MM.1S (cell line): ENCODE results near the gene CCDC152.
A peak's percentile ranks its signal among the peaks of the same experiment; 100 is the strongest.
"Not testable (repeated sequence)": the region's sequence is repeated elsewhere in the genome, so short reads cannot be mapped to it uniquely, and the experiment has no call there.

Experiments
- DNase-seq: peaks from one replicate; pipeline ENCODE4 v3.0.0-alpha.2; 2015
- H2AFZ ChIP-seq: fragments of 300-600 bp; sonication (generic); 2 replicates; pipeline ENCODE4 v1.6.0; 2016; ENCODE audit warnings: antibody characterized with exemption, low read length
- H3F3A ChIP-seq: fragments of 300-600 bp; sonication (generic); 2 replicates; pipeline ENCODE4 v1.6.1; 2016; ENCODE audit warnings: mild to moderate bottlenecking, antibody characterized with exemption, low read length, moderate library complexity, mixed read lengths; ENCODE audit not compliant: insufficient read depth
- H3K27ac ChIP-seq: fragments of 300-600 bp; sonication (generic); 2 replicates; pipeline ENCODE4 v1.5.1; 2016; ENCODE audit warnings: mild to moderate bottlenecking, low read length
- H3K27me3 ChIP-seq: fragments of 300-600 bp; sonication (generic); replicated peaks from 2 replicates; pipeline ENCODE4 v1.6.0; 2016; ENCODE audit warnings: low read length; ENCODE audit not compliant: insufficient read depth
- H3K36me3 ChIP-seq: fragments of 300-600 bp; sonication (generic); replicated peaks from 2 replicates; pipeline ENCODE4 v1.6.1; 2016; ENCODE audit warnings: mild to moderate bottlenecking, low read length, mixed read lengths; ENCODE audit not compliant: insufficient read depth
- H3K4me1 ChIP-seq: fragments of 300-600 bp; sonication (generic); 2 replicates; pipeline ENCODE4 v1.6.1; 2016; ENCODE audit warnings: low read length, mixed read lengths
- H3K4me2 ChIP-seq: fragments of 300-600 bp; sonication (generic); 2 replicates; pipeline ENCODE4 v1.6.0; 2016; ENCODE audit warnings: low read depth, low read length
- H3K4me3 ChIP-seq: fragments of 300-600 bp; sonication (generic); 2 replicates; pipeline ENCODE4 v1.5.1; 2016; ENCODE audit warnings: low read length, mixed read lengths
- H3K79me2 ChIP-seq: fragments of 300-600 bp; sonication (generic); 2 replicates; pipeline ENCODE4 v1.6.1; 2016; ENCODE audit warnings: mixed run types, low read length, mixed read lengths
- H3K9ac ChIP-seq: fragments of 300-600 bp; sonication (generic); 2 replicates; pipeline ENCODE4 v1.6.1; 2016; ENCODE audit warnings: low read length, mixed read lengths
- H3K9me2 ChIP-seq: fragments of 300-600 bp; sonication (generic); replicated peaks from 2 replicates; pipeline ENCODE4 v1.6.1; 2016; ENCODE audit warnings: mild to moderate bottlenecking, low read length, mixed read lengths; ENCODE audit not compliant: insufficient read depth
- H3K9me3 ChIP-seq: fragments of 300-600 bp; sonication (generic); replicated peaks from 2 replicates; pipeline ENCODE4 v1.6.1; 2016; ENCODE audit warnings: mild to moderate bottlenecking, low read length, mixed read lengths; ENCODE audit not compliant: insufficient read depth
- H4K20me1 ChIP-seq: fragments of 300-600 bp; sonication (generic); 2 replicates; pipeline ENCODE4 v1.6.1; 2016; ENCODE audit warnings: mild to moderate bottlenecking, low read length, moderate library complexity, mixed read lengths; ENCODE audit not compliant: insufficient read depth
- EZH2 ChIP-seq: fragments of 300-600 bp; sonication (generic); optimal IDR thresholded peaks from 2 replicates; pipeline ENCODE3; 2017; ENCODE audit warnings: low read depth, mild to moderate bottlenecking, antibody characterized with exemption, low read length, mixed read lengths
- EZH2phosphoT487 ChIP-seq: fragments of 300-600 bp; sonication (generic); IDR thresholded peaks from 2 replicates; pipeline ENCODE4 v1.6.1; 2018; ENCODE audit warnings: antibody characterized with exemption, low read length
- TF ChIP-seq, protein P1 (sequence below): fragments of 300-600 bp; sonication (generic); IDR thresholded peaks from 2 replicates; pipeline ENCODE4 v1.5.1; 2016; ENCODE audit warnings: antibody characterized with exemption, low read length, mixed read lengths

CCDC152 gene

DNA sequence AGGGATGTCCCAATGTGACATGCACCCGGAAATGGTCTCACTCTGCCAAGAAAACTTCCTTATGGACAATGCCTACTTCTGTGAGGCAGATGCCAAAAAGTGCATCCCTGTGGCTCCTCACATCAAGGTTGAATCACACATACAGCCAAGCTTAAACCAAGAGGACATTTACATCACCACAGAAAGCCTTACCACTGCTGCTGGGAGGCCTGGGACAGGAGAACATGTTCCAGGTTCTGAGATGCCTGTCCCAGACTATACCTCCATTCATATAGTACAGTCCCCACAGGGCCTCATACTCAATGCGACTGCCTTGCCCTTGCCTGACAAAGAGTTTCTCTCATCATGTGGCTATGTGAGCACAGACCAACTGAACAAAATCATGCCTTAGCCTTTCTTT, 37.6 kb upstream of the CCDC152 start:
- H3K4me1 ChIP-seq, result peaks cover 41% of the 10 kb centered on the region
- no peaks in the 10 kb centered on the region for H3K27me3 ChIP-seq
- peak overlapping the region; percentile 55 for H3K4me2 ChIP-seq
- H3K9me3 ChIP-seq, result no peaks in the 10 kb centered on the region
- peaks cover 11% of the 10 kb centered on the region for H3F3A ChIP-seq
- H3K9me2 ChIP-seq, result no peaks in the 10 kb centered on the region
- 0 out of 2 replicates have a peak overlapping the region, but pooled peaks have one; percentile 11 for H3K4me3 ChIP-seq
- H4K20me1 ChIP-seq, result no peaks in the 10 kb centered on the region
- no peaks in the 10 kb centered on the region for H3K36me3 ChIP-seq
- H3K79me2 ChIP-seq, result no peaks in the 10 kb centered on the region
- H2AFZ ChIP-seq, result peak overlapping the region; percentile 29
- TF ChIP-seq EZH2 (no peak), EZH2phosphoT487 (no peak)
- TF ChIP-seq, protein P1, sequence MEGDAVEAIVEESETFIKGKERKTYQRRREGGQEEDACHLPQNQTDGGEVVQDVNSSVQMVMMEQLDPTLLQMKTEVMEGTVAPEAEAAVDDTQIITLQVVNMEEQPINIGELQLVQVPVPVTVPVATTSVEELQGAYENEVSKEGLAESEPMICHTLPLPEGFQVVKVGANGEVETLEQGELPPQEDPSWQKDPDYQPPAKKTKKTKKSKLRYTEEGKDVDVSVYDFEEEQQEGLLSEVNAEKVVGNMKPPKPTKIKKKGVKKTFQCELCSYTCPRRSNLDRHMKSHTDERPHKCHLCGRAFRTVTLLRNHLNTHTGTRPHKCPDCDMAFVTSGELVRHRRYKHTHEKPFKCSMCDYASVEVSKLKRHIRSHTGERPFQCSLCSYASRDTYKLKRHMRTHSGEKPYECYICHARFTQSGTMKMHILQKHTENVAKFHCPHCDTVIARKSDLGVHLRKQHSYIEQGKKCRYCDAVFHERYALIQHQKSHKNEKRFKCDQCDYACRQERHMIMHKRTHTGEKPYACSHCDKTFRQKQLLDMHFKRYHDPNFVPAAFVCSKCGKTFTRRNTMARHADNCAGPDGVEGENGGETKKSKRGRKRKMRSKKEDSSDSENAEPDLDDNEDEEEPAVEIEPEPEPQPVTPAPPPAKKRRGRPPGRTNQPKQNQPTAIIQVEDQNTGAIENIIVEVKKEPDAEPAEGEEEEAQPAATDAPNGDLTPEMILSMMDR, result no peak
- no peak for DNase-seq
- no peak overlapping the region for H3K9ac ChIP-seq
- H3K27ac ChIP-seq, result peak overlapping the region; percentile 41; the same call in 1 of the 2 replicates

DNA sequence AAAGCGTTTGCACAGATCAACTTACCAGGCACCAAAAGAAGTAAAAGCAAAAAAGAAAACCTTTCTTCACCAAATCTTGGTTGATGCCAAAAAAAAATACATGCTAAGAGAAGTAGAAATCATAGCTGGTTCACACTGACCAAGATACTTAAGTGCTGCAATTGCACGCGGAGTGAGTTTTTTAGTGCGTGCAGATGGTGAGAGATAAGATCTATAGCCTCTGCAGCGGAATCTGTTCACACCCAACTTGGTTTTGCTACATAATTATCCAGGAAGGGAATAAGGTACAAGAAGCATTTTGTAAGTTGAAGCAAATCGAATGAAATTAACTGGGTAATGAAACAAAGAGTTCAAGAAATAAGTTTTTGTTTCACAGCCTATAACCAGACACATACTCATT, 36.4 kb upstream of the CCDC152 start:
- H3K9me3 ChIP-seq, result no peaks in the 10 kb centered on the region
- H4K20me1 ChIP-seq, result no peaks in the 10 kb centered on the region
- H3K4me3 ChIP-seq, result no peak overlapping the region
- H3K9me2 ChIP-seq, result no peaks in the 10 kb centered on the region
- peaks cover 37% of the 10 kb centered on the region for H3K4me1 ChIP-seq
- DNase-seq, result no peak
- H3K36me3 ChIP-seq, result no peaks in the 10 kb centered on the region
- no peaks in the 10 kb centered on the region for H3K79me2 ChIP-seq
- no peak overlapping the region for H2AFZ ChIP-seq
- H3K9ac ChIP-seq, result no peak overlapping the region
- H3F3A ChIP-seq, result peaks cover 11% of the 10 kb centered on the region
- H3K4me2 ChIP-seq, result no peak overlapping the region
- no peaks in the 10 kb centered on the region for H3K27me3 ChIP-seq
- H3K27ac ChIP-seq, result no peak overlapping the region
- TF ChIP-seq EZH2 (no peak), EZH2phosphoT487 (no peak)
- TF ChIP-seq, protein P1, result no peak

DNA sequence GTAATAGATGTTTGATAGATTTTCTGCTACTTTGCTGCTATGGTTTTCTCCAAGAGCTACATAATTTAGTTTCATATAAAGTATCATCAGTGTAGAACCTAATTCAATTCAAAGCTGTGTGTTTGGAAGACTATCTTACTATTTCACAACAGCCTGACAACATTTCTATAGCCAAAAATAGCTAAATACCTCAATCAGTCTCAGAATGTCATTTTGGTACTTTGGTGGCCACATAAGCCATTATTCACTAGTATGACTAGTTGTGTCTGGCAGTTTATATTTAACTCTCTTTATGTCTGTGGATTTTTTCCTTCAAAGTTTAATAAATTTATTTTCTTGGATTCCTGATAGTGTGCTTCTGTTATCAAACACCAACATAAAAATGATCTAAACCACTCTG, 35.1 kb upstream of the CCDC152 start:
- H3F3A ChIP-seq, result peaks cover 11% of the 10 kb centered on the region
- peaks cover 30% of the 10 kb centered on the region for H3K4me1 ChIP-seq
- no peak overlapping the region for H2AFZ ChIP-seq
- H4K20me1 ChIP-seq, result no peaks in the 10 kb centered on the region
- H3K27ac ChIP-seq, result no peak overlapping the region
- no peak for TF ChIP-seq EZH2
- TF ChIP-seq, protein P1, result no peak
- TF ChIP-seq EZH2phosphoT487, result no peak
- H3K9ac ChIP-seq, result no peak overlapping the region
- DNase-seq, result peak; percentile 33
- no peak overlapping the region for H3K4me3 ChIP-seq
- no peaks in the 10 kb centered on the region for H3K9me2 ChIP-seq
- H3K27me3 ChIP-seq, result no peaks in the 10 kb centered on the region
- no peaks in the 10 kb centered on the region for H3K36me3 ChIP-seq
- H3K79me2 ChIP-seq, result no peaks in the 10 kb centered on the region
- H3K9me3 ChIP-seq, result no peaks in the 10 kb centered on the region
- no peak overlapping the region for H3K4me2 ChIP-seq

DNA sequence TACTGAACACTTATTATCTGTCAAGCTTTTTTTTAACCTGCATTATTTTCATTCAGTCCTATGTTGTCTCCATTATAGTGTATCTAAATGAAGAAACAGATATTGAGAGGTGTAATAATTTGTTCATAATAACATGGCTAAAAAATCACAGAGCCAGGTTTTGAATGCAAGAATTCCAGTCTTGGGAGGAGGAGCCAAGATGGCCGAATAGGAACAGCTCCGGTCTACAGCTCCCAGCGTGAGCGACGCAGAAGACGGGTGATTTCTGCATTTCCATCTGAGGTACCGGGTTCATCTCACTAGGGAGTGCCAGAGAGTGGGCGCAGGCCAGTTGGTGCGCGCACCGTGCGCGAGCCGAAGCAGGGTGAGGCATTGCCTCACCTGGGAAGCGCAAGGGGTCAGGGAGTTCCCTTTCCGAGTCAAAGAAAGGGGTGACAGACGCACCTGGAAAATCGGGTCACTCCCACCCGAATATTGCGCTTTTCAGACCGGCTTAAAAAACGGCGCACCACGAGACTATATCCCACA, 22.0 kb upstream of the CCDC152 start:
- not testable (repeated sequence) for H3K79me2 ChIP-seq, H3K36me3 ChIP-seq, DNase-seq, H3K4me1 ChIP-seq, H3K27me3 ChIP-seq, H3K4me3 ChIP-seq, H3K27ac ChIP-seq, H3F3A ChIP-seq, H3K9ac ChIP-seq, H4K20me1 ChIP-seq, H3K9me2 ChIP-seq, H3K4me2 ChIP-seq, H3K9me3 ChIP-seq, H2AFZ ChIP-seq
